ENCODE measurements around the gene SLC25A33.
"Not testable (repeated sequence)": the region's sequence is repeated elsewhere in the genome, so short reads cannot be mapped to it uniquely, and the experiment has no call there.

SLC25A33 gene

DNA sequence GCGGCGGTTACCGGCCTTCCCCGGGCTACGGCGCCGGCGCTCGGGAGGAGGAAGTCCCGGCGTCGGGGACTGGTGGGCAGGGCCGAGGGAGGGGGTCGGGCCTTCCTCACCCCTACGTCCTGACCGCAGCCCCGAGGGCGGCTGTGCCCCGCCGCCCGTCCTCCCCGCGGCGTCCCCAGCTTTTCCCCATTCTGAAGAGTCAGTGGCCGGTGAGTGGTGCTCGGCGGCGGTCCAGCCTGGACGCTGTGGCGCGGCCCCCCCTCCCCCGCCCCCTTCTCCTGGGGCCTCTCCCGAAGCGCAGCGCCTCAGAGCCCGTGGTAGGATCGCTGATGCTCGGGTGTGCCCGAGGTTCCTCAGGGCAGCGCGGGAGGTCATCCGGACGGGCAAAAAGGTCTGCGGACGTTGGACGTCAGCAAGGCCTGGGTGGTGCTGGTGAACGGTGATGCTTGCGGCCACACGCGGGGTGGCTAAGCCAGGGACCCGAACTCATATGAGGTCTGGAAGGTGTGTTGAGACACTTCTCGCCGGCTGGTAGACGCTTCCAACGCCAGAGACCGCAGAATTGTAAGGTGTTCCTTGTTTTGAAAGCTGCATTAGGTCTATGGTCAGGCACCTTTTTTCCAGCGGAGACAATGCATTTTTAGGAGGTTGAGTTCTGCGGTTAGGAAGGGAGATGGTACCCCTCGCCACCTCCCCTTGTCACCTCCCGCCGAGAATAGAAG, 725 bp downstream of the SLC25A33 start:
- DNase-seq = peak; percentile 58 to 64

- no peak for DNase-seq
Measured at GRCh38 chr1:9542430-9542829, 3.2 kb downstream of the SLC25A33 start.

GRCh38 chr1:9544926-9545325, 5.7 kb downstream of the SLC25A33 start:
- DNase-seq = no peak

GRCh38 chr1:9549955-9550546, 10.8 kb downstream of the SLC25A33 start:
- no peak for DNase-seq

GRCh38 chr1:9551984-9552383, 12.7 kb downstream of the SLC25A33 start:
- no peak for DNase-seq

- no peak for DNase-seq
Measured at GRCh38 chr1:9553736-9554144, 14.5 kb downstream of the SLC25A33 start.

GRCh38 chr1:9555942-9556341, 16.7 kb downstream of the SLC25A33 start:
- no peak for DNase-seq

- no peak for DNase-seq
Measured at GRCh38 chr1:9557624-9558023, 18.4 kb downstream of the SLC25A33 start.

- DNase-seq = no peak
Measured at GRCh38 chr1:9558271-9558945, 19.1 kb downstream of the SLC25A33 start.

GRCh38 chr1:9558946-9559545, 19.8 kb downstream of the SLC25A33 start:
- DNase-seq = no peak

GRCh38 chr1:9559673-9560072, 20.4 kb downstream of the SLC25A33 start:
- peak; percentile 36 to 42 for DNase-seq

GRCh38 chr1:9560090-9560489, 20.8 kb downstream of the SLC25A33 start:
- not testable (repeated sequence) for DNase-seq

DNA sequence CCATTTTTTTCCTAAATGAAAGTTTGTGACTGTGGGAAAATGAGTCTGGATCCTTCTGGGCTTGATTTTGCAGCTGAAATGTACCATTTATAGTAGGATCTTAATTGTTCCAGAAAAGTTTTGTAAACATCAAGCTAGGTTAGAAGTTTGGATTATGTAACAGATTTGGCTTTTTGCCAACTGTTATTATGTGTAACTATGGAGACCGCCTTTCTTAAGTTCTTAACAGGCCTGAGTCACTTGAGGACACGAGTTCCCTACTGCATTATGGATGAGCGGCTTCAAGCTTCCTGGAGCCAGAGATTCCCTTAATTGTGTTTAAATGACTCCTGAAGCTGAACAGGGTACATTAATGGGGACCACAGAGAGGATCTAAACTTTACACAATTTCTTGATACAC, 22.2 kb downstream of the SLC25A33 start:
- DNase-seq = peak; percentile 21 to 36

DNA sequence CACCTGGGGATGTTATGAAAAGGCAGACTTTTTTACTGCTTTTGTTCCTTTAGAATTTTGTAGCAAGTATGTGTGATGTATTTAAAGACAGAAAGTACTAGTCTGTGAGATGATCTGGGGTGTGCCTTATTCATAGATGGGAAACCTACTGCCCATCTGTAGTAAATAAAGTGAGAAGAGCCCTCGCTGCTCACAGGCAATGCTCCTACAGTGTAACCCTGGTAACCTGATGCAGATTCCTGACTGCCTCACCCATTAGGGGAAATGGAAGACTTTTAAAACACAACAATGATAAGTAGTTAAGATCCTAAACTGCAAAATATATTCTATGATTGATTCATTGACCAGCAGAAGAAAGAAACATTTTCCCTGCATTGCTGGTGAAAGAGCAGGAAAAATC, 30.0 kb downstream of the SLC25A33 start:
- DNase-seq = no peak

- not testable (repeated sequence) for DNase-seq
Measured at GRCh38 chr1:9570886-9571529, 31.7 kb downstream of the SLC25A33 start.

GRCh38 chr1:9573723-9574122, 34.5 kb downstream of the SLC25A33 start:
- DNase-seq = peak in 1 of 2 donors; percentile 34

DNA sequence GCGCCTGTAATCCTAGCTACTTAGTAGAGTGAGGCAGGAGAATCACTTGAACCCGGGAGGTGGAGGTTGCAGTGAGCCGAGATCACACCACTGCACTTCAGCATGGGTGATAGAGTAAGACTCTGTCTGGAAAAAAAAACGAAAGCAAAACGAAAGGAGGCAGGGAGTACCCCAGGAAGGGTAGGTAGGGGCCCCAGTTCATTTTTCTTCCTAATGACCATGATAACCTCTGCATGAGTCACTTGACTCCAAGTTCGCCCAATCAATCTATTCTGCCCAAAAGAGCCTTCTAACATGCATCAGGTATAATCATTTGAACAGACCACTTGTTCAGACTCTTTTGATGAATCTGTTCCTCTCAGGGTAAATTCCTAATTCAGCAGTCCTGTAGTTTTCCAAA, 36.2 kb downstream of the SLC25A33 start:
- no peak for DNase-seq

- no peak for DNase-seq
Measured at GRCh38 chr1:9576903-9577302, 37.6 kb downstream of the SLC25A33 start.

DNA sequence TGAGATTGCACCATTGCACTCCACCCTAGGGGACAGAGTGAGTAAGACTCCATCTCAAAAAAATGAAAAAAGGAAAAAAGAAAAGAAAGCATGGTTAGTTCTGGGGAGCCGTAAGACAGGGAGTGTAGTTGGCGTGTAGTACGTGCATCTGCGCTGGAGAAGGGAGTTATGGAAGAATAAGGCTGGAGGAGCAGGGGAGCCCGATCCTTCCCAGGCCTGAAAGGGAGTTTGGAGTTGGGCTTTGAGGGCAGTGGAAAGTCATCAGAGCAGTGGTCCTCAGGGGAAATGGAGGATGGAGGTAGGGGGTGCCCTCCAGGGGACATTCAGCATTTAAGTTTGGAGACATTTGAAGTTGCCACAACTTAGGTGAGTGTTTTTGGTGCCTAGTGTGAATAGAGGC, 38.2 kb downstream of the SLC25A33 start:
- no peak for DNase-seq

- DNase-seq = no peak
Measured at GRCh38 chr1:9580942-9581341, 41.7 kb downstream of the SLC25A33 start.

- no peak for DNase-seq
Measured at GRCh38 chr1:9586147-9586766, 47.0 kb downstream of the SLC25A33 start.

DNA sequence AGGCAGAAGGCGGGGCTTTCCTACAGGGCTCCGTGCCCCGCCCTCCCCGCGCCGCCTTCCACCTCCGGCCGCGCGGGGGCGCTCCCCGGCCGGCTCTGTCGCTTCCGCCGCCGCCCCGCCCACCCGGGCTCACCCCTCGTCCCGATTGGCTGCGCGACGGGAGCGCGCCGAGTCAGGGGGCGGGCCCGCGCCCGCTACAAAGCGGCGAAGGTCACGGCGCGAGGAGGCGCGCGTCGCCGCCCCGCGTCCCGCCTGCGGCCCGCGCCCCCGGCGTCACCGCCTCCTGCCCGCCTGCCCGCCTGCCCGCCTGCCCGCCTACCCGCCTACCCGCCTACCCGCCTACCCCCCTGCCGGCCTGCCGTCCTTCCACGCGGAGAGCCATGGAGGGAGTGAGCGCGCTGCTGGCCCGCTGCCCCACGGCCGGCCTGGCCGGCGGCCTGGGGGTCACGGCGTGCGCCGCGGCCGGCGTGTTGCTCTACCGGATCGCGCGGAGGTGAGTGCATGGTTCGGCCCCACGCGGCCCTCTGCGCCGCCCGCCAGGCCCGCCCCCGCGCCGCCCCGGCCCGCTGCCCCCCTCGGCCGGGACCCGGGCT, 49.4 kb downstream of the SLC25A33 start, which contains the start of gene TMEM201:
TMEM201 (plus strand) TSS at position 361 of the 593 bp plus-strand sequence; CDS start at position 381, 20 bp downstream.
- peak; percentile 93 to 95 for DNase-seq
